IPS-20b (cell line): ENCODE results near the gene DUOXA1.

Experiments
- H3K27ac ChIP-seq: one replicate; pipeline ENCODE4 v1.5.1; 2013; ENCODE audit warnings: low read length
- H3K27me3 ChIP-seq: 2 replicates; pipeline ENCODE4 v1.6.1; 2013; ENCODE audit warnings: mild to moderate bottlenecking, low read length, inconsistent platforms; ENCODE audit not compliant: insufficient read depth
- H3K36me3 ChIP-seq: 2 replicates; pipeline ENCODE4 v1.6.1; 2013; ENCODE audit warnings: low read depth, mild to moderate bottlenecking, inconsistent platforms, low read length, moderate library complexity; ENCODE audit not compliant: insufficient read depth
- H3K4me1 ChIP-seq: 2 replicates; pipeline ENCODE4 v1.6.1; 2013; ENCODE audit warnings: mild to moderate bottlenecking, control low read depth, inconsistent platforms, low read length, moderate library complexity; ENCODE audit not compliant: insufficient read depth
- H3K4me3 ChIP-seq: 2 replicates; pipeline ENCODE4 v1.5.1; 2013; ENCODE audit warnings: mild to moderate bottlenecking, low read length, inconsistent platforms
- H3K9ac ChIP-seq: 2 replicates; pipeline ENCODE4 v1.6.1; 2013; ENCODE audit warnings: low read depth, mild to moderate bottlenecking, inconsistent platforms, low read length, moderate library complexity
- H3K9me3 ChIP-seq: 2 replicates; pipeline ENCODE4 v1.6.1; 2013; ENCODE audit warnings: mild to moderate bottlenecking, low read depth, low read length, inconsistent platforms; ENCODE audit not compliant: insufficient read depth

DUOXA1 gene

GRCh38 chr15:45165536-45165935, 35.9 kb upstream of the DUOXA1 start:
- Histone ChIP-seq H3K27me3 (no peaks in the 10 kb centered on the region), H3K27ac (no peak overlapping the region), H3K4me3 (no peak overlapping the region), H3K4me1 (peaks cover 25% of the 10 kb centered on the region), H3K36me3 (no peaks in the 10 kb centered on the region), H3K9me3 (no peaks in the 10 kb centered on the region), H3K9ac (no peak overlapping the region)

DNA sequence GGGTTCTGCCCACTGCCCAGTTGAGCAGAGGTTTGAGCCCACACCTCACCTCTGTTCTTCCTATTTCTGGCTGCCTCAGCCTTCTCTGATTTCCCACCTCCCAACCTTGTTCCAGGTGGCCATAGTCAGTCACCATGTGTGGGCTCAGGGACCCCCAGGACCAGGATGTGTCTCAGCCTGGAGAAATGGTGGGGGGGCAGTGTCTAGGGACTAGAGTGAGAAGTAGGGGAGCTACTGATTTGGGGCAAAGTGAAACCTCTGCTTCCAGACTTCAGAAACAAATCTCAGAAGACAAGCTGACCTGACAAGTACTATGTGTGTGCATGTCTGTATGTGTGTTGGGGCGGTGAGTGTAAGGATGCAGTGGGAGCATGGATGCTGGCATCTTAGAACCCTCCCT, 35.2 kb upstream of the DUOXA1 start:
- Histone ChIP-seq H3K27me3 (no peaks in the 10 kb centered on the region), H3K36me3 (no peaks in the 10 kb centered on the region), H3K27ac (no peak overlapping the region), H3K4me1 (peaks cover 20% of the 10 kb centered on the region), H3K9ac (no peak overlapping the region), H3K4me3 (no peak overlapping the region), H3K9me3 (no peaks in the 10 kb centered on the region)

DNA sequence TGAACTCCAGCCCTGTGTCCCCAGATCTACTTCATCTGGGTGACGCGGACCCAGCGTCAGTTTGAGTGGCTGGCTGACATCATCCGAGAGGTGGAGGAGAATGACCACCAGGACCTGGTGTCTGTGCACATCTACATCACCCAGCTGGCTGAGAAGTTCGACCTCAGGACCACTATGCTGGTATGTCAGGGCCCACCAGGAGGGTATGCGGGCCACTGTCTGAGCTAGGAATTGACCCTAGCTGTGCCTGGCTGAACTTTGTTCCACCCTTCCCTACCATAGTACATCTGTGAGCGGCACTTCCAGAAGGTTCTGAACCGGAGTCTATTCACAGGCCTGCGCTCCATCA, 33.8 kb upstream of the DUOXA1 start:
- no peak overlapping the region for H3K9ac ChIP-seq
- no peak overlapping the region for H3K4me3 ChIP-seq
- no peak overlapping the region for H3K27ac ChIP-seq
- no peaks in the 10 kb centered on the region for H3K27me3 ChIP-seq
- peaks cover 7% of the 10 kb centered on the region for H3K4me1 ChIP-seq
- H3K9me3 ChIP-seq: no peaks in the 10 kb centered on the region
- H3K36me3 ChIP-seq: no peaks in the 10 kb centered on the region

GRCh38 chr15:45162771-45163507, 33.3 kb upstream of the DUOXA1 start:
- no peak overlapping the region for H3K9ac ChIP-seq
- H3K4me1 ChIP-seq: peaks cover 9% of the 10 kb centered on the region
- H3K4me3 ChIP-seq: no peak overlapping the region
- no peaks in the 10 kb centered on the region for H3K36me3 ChIP-seq
- no peaks in the 10 kb centered on the region for H3K9me3 ChIP-seq
- H3K27ac ChIP-seq: no peak overlapping the region
- no peaks in the 10 kb centered on the region for H3K27me3 ChIP-seq

DNA sequence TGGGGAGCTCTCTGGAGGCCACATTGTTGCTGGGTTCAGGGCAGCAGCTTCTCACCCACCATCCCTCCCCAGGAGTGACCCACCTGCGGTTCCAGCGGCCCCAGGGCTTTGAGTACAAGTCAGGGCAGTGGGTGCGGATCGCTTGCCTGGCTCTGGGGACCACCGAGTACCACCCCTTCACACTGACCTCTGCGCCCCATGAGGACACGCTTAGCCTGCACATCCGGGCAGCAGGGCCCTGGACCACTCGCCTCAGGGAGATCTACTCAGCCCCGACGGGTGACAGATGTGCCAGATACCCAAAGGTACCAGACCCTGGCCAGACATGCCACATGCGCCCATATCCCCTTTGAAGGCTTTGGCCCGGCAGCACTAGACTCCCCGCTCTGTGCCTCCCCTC, 32.0 kb upstream of the DUOXA1 start:
- no peaks in the 10 kb centered on the region for H3K36me3 ChIP-seq
- H3K27ac ChIP-seq: no peak overlapping the region
- H3K27me3 ChIP-seq: peaks cover 3% of the 10 kb centered on the region; the same call in 1 of the 2 replicates
- peaks cover 8% of the 10 kb centered on the region for H3K4me1 ChIP-seq
- H3K4me3 ChIP-seq: no peak overlapping the region
- no peak overlapping the region for H3K9ac ChIP-seq
- H3K9me3 ChIP-seq: no peaks in the 10 kb centered on the region

DNA sequence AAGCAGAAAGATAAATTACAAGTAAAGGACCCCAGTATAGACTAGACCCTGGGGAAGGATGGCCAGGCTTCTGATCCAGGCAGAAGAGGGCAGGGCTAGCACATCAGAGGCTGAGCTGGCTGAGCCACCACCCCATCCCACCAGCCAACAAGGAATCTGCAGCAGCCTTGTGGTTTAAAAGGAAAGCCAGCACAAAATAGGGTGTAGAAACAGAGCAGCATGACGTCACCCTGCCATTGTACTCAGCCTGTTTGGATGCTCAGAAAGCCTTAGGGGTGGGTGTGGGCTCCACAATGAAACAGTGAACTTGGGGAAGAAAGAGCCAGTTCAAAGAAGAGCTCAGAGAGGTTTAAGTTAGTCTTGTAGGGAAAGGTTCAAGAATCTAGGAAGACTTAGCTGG, 28.3 kb upstream of the DUOXA1 start:
- H3K27ac ChIP-seq: no peak overlapping the region

GRCh38 chr15:45156744-45157455, 27.2 kb upstream of the DUOXA1 start:
- no peaks in the 10 kb centered on the region for H3K9me3 ChIP-seq
- no peak overlapping the region for H3K9ac ChIP-seq

More for the DNA sequence above, 28.3 kb upstream of the DUOXA1 start:
- Histone ChIP-seq H3K36me3 (no peaks in the 10 kb centered on the region), H3K27me3 (peaks cover 3% of the 10 kb centered on the region; the same call in 1 of the 2 replicates), H3K4me3 (0 out of 2 replicates have a peak overlapping the region, but pooled peaks have one; percentile 16), H3K9me3 (no peaks in the 10 kb centered on the region), H3K4me1 (peaks cover 8% of the 10 kb centered on the region), H3K9ac (no peak overlapping the region)

GRCh38 chr15:45155739-45156138, 26.1 kb upstream of the DUOXA1 start:
- Histone ChIP-seq H3K27me3 (peaks cover 10% of the 10 kb centered on the region), H3K4me1 (peaks cover 8% of the 10 kb centered on the region), H3K27ac (no peak overlapping the region), H3K36me3 (no peaks in the 10 kb centered on the region), H3K9me3 (no peaks in the 10 kb centered on the region), H3K4me3 (no peak overlapping the region), H3K9ac (no peak overlapping the region)

More at GRCh38 chr15:45156744-45157455, 27.2 kb upstream of the DUOXA1 start:
- no peak overlapping the region for H3K4me3 ChIP-seq
- no peaks in the 10 kb centered on the region for H3K36me3 ChIP-seq
- peaks cover 8% of the 10 kb centered on the region for H3K4me1 ChIP-seq
- H3K27me3 ChIP-seq: peaks cover 3% of the 10 kb centered on the region; the same call in 1 of the 2 replicates
- no peak overlapping the region for H3K27ac ChIP-seq

DNA sequence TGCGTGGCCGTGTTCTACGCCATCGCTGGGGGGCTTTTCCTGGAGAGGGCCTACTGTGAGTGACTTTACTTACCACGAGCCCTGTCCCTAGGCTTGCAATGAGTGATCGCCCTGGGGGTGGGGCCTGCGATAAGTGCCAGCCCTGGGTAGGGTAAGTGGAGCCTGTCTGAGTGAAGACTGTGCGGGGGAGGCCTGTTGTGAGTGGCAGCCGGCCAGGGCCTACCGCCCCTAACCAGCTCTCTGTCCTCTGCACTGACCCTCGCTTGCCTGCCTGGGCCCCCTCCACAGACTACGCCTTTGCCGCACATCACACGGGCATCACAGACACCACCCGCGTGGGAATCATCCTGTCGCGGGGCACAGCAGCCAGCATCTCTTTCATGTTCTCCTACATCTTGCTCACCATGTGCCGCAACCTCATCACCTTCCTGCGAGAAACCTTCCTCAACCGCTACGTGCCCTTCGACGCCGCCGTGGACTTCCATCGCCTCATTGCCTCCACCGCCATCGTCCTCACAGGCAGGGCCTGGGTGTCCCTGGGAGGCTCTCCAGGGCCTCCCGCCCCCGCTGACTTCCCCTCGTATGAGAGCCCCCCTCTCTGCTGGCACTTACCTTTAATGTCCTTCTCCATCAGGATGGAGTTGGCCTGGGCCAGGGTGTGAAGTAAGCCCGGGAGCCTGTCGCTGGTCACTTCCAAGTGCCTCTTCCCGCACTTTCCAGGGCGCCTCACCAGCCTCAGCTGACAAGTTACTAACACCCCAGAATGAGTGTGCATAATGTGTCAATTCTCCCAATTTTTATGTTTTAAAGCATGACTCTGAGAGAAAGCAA, 22.5 kb upstream of the DUOXA1 start:
- Histone ChIP-seq H3K27me3 (peaks cover 10% of the 10 kb centered on the region), H3K4me1 (0 out of 2 replicates have a peak, but pooled peaks cover 3% of the 10 kb centered on the region), H3K9ac (no peak overlapping the region), H3K9me3 (no peaks in the 10 kb centered on the region), H3K4me3 (no peak overlapping the region), H3K36me3 (no peaks in the 10 kb centered on the region), H3K27ac (no peak overlapping the region)

- Histone ChIP-seq H3K9me3 (no peaks in the 10 kb centered on the region), H3K27me3 (peaks cover 8% of the 10 kb centered on the region), H3K36me3 (no peaks in the 10 kb centered on the region), H3K4me3 (no peak overlapping the region), H3K4me1 (no peaks in the 10 kb centered on the region), H3K27ac (no peak overlapping the region), H3K9ac (no peak overlapping the region)
These were observed 21.3 kb upstream of the DUOXA1 start for GRCh38 chr15:45150997-45151396.

DNA sequence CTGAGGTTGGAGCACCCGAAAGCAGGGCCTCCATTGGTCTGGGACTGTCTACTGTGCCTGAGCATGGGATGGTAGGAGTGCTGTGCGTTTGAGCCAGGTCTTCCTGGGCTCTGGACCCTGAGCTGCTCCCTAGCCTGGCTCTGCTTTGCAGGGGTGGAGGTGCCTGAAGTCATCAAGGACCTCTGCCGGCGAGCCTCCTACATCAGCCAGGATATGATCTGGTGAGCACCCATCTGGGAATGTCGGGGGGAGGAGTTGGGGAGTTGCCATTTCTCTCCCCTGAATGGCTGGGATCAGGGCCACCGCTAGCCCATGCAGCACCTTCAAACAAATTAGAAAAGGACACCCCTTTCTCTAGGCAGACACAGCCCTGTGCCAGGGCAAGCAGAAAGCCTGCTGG, 20.8 kb upstream of the DUOXA1 start:
- H3K27ac ChIP-seq: no peak overlapping the region
- H3K27me3 ChIP-seq: peaks cover 11% of the 10 kb centered on the region
- H3K9me3 ChIP-seq: no peaks in the 10 kb centered on the region
- no peaks in the 10 kb centered on the region for H3K36me3 ChIP-seq
- H3K4me3 ChIP-seq: no peak overlapping the region
- H3K9ac ChIP-seq: no peak overlapping the region
- H3K4me1 ChIP-seq: no peaks in the 10 kb centered on the region
